MM.1S (cell line): Measurements from ENCODE around the gene RNF11.
"Not testable (repeated sequence)": the region's sequence is repeated elsewhere in the genome, so short reads cannot be mapped to it uniquely, and the experiment has no call there.

ENCODE experiments used
- DNase-seq: peaks from one replicate; pipeline ENCODE4 v3.0.0-alpha.2; 2015
- H2AFZ ChIP-seq: fragments of 300-600 bp; sonication (generic); 2 replicates; pipeline ENCODE4 v1.6.0; 2016; ENCODE audit warnings: antibody characterized with exemption, low read length
- H3F3A ChIP-seq: fragments of 300-600 bp; sonication (generic); 2 replicates; pipeline ENCODE4 v1.6.1; 2016; ENCODE audit warnings: mild to moderate bottlenecking, antibody characterized with exemption, low read length, moderate library complexity, mixed read lengths; ENCODE audit not compliant: insufficient read depth
- H3K27ac ChIP-seq: fragments of 300-600 bp; sonication (generic); 2 replicates; pipeline ENCODE4 v1.5.1; 2016; ENCODE audit warnings: mild to moderate bottlenecking, low read length
- H3K27me3 ChIP-seq: fragments of 300-600 bp; sonication (generic); replicated peaks from 2 replicates; pipeline ENCODE4 v1.6.0; 2016; ENCODE audit warnings: low read length; ENCODE audit not compliant: insufficient read depth
- H3K36me3 ChIP-seq: fragments of 300-600 bp; sonication (generic); replicated peaks from 2 replicates; pipeline ENCODE4 v1.6.1; 2016; ENCODE audit warnings: mild to moderate bottlenecking, low read length, mixed read lengths; ENCODE audit not compliant: insufficient read depth
- H3K4me1 ChIP-seq: fragments of 300-600 bp; sonication (generic); 2 replicates; pipeline ENCODE4 v1.6.1; 2016; ENCODE audit warnings: low read length, mixed read lengths
- H3K4me2 ChIP-seq: fragments of 300-600 bp; sonication (generic); 2 replicates; pipeline ENCODE4 v1.6.0; 2016; ENCODE audit warnings: low read depth, low read length
- H3K4me3 ChIP-seq: fragments of 300-600 bp; sonication (generic); 2 replicates; pipeline ENCODE4 v1.5.1; 2016; ENCODE audit warnings: low read length, mixed read lengths
- H3K79me2 ChIP-seq: fragments of 300-600 bp; sonication (generic); 2 replicates; pipeline ENCODE4 v1.6.1; 2016; ENCODE audit warnings: mixed run types, low read length, mixed read lengths
- H3K9ac ChIP-seq: fragments of 300-600 bp; sonication (generic); 2 replicates; pipeline ENCODE4 v1.6.1; 2016; ENCODE audit warnings: low read length, mixed read lengths
- H3K9me2 ChIP-seq: fragments of 300-600 bp; sonication (generic); replicated peaks from 2 replicates; pipeline ENCODE4 v1.6.1; 2016; ENCODE audit warnings: mild to moderate bottlenecking, low read length, mixed read lengths; ENCODE audit not compliant: insufficient read depth
- H3K9me3 ChIP-seq: fragments of 300-600 bp; sonication (generic); replicated peaks from 2 replicates; pipeline ENCODE4 v1.6.1; 2016; ENCODE audit warnings: mild to moderate bottlenecking, low read length, mixed read lengths; ENCODE audit not compliant: insufficient read depth
- H4K20me1 ChIP-seq: fragments of 300-600 bp; sonication (generic); 2 replicates; pipeline ENCODE4 v1.6.1; 2016; ENCODE audit warnings: mild to moderate bottlenecking, low read length, moderate library complexity, mixed read lengths; ENCODE audit not compliant: insufficient read depth
- EZH2 ChIP-seq: fragments of 300-600 bp; sonication (generic); optimal IDR thresholded peaks from 2 replicates; pipeline ENCODE3; 2017; ENCODE audit warnings: low read depth, mild to moderate bottlenecking, antibody characterized with exemption, low read length, mixed read lengths
- EZH2phosphoT487 ChIP-seq: fragments of 300-600 bp; sonication (generic); IDR thresholded peaks from 2 replicates; pipeline ENCODE4 v1.6.1; 2018; ENCODE audit warnings: antibody characterized with exemption, low read length
- TF ChIP-seq, protein P1 (sequence below): fragments of 300-600 bp; sonication (generic); IDR thresholded peaks from 2 replicates; pipeline ENCODE4 v1.5.1; 2016; ENCODE audit warnings: antibody characterized with exemption, low read length, mixed read lengths

The RNF11 gene

DNA sequence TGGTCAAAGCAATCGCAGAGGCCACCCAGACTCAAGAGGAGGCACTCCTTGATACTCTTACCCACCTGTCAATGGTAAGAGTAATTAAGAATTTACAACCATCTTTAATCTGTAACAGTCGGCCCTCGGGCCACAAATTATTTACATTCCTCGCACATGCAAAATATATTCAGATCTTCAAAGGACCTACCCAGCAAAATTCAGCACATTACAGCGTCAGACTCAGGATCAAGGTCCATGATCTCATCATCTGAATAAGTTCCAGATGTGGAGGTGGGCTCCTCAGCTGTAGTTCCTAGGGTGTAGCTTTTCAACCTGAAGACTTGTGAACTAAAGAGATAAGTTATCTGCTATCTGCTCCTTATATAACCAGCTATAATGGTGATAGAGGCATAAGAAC, 17.1 kb upstream of the RNF11 start:
- no peaks in the 10 kb centered on the region for H3K27me3 ChIP-seq
- 0 out of 2 replicates have a peak, but pooled peaks cover 6% of the 10 kb centered on the region for H3F3A ChIP-seq
- no peaks in the 10 kb centered on the region for H4K20me1 ChIP-seq
- no peak overlapping the region for H2AFZ ChIP-seq
- TF ChIP-seq, protein P1, sequence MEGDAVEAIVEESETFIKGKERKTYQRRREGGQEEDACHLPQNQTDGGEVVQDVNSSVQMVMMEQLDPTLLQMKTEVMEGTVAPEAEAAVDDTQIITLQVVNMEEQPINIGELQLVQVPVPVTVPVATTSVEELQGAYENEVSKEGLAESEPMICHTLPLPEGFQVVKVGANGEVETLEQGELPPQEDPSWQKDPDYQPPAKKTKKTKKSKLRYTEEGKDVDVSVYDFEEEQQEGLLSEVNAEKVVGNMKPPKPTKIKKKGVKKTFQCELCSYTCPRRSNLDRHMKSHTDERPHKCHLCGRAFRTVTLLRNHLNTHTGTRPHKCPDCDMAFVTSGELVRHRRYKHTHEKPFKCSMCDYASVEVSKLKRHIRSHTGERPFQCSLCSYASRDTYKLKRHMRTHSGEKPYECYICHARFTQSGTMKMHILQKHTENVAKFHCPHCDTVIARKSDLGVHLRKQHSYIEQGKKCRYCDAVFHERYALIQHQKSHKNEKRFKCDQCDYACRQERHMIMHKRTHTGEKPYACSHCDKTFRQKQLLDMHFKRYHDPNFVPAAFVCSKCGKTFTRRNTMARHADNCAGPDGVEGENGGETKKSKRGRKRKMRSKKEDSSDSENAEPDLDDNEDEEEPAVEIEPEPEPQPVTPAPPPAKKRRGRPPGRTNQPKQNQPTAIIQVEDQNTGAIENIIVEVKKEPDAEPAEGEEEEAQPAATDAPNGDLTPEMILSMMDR = no peak
- no peak for TF ChIP-seq EZH2phosphoT487
- no peak for TF ChIP-seq EZH2
- no peak overlapping the region for H3K27ac ChIP-seq
- no peaks in the 10 kb centered on the region for H3K79me2 ChIP-seq
- H3K9me3 ChIP-seq = no peaks in the 10 kb centered on the region
- H3K4me2 ChIP-seq = no peak overlapping the region
- H3K9me2 ChIP-seq = no peaks in the 10 kb centered on the region
- H3K4me1 ChIP-seq = peaks cover 21% of the 10 kb centered on the region
- H3K4me3 ChIP-seq = no peak overlapping the region
- no peak for DNase-seq
- H3K36me3 ChIP-seq = no peaks in the 10 kb centered on the region
- H3K9ac ChIP-seq = no peak overlapping the region

DNA sequence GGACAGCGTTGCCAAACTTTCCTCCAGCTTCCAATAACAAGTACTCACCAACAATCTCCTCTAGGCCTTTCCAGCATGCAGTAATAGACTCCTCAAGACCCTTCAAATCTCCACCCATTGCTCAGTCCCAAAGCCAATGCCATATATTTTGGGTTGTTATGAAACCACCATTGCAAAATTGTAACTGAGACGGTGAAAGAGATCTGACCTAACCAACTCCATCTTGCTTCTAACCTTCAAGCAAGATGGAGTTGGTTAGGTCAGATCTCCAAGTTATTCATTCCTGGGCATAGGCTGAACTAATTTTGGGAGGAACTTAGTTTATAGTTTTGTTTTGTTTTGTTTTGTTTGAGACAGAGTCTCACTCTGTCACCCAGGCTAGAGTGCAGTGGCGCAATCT, 14.5 kb upstream of the RNF11 start:
- not testable (repeated sequence) for H3K36me3 ChIP-seq, H2AFZ ChIP-seq, H3K79me2 ChIP-seq, DNase-seq, H3K4me3 ChIP-seq, H3F3A ChIP-seq, H3K9ac ChIP-seq, H3K9me3 ChIP-seq, H3K4me2 ChIP-seq, H3K27me3 ChIP-seq, H3K4me1 ChIP-seq, H4K20me1 ChIP-seq, H3K9me2 ChIP-seq, H3K27ac ChIP-seq

DNA sequence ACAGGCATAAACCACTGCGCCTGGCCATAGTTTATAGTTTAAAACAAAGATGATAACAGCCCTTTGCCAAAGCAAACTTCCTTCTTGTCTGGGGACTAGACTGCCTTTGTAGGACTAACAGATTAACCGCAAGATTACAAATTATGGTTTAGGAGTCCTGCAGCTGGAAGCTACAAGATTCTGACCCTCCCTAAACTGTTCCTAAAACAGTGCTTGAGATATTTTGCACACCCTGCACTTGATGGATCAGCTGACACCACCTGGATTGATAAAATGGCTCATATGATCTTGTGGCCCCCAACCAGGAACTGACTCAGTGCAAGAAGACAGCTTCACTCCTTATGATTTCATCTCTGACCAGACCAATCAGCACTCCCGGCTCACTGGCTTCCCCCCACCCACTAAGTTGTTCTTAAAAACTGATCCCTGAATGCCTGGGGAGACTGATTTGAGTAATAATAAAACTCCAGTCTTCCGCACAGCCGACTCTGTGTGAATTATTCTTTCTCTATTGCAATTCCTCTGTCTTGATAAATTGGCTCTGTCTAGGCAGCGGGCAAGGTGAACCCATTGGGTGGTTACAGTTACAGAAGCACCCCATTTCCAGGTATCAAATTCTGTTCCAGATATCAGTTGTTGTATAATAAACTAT, 13.8 kb upstream of the RNF11 start:
- Histone ChIP-seq H3K4me1 (no peaks in the 10 kb centered on the region), H3K4me2 (no peak overlapping the region), H3K9me3 (no peaks in the 10 kb centered on the region), H3F3A (no peaks in the 10 kb centered on the region), H3K79me2 (no peaks in the 10 kb centered on the region), H3K27ac (no peak overlapping the region), H3K27me3 (no peaks in the 10 kb centered on the region), H4K20me1 (no peaks in the 10 kb centered on the region), H3K9me2 (no peaks in the 10 kb centered on the region), H3K9ac (no peak overlapping the region), H3K4me3 (no peak overlapping the region), H2AFZ (no peak overlapping the region), H3K36me3 (no peaks in the 10 kb centered on the region)
- no peak for DNase-seq
- TF ChIP-seq EZH2phosphoT487 (no peak), EZH2 (no peak)
- TF ChIP-seq, protein P1 = no peak

DNA sequence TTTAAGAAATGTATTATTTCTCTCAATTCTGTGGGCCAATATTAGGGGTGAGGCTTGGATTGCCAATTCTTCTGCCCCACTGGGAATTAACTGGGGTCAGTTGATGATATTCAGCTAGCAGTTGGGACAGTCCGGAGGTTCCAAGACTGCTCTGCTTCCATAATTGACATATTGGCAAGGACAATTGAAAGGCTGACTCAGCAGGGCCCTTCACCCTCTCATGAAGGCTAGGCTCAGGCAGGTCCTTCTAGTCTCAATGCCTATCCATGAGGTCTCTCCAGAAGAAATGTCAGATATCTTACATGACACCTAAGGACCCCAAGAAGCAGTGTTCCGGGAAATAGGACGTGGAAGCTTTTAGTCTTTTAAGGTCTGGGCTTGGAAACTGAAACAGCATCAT, 13.3 kb upstream of the RNF11 start:
- Histone ChIP-seq H3K36me3 (no peaks in the 10 kb centered on the region), H3K9me2 (no peaks in the 10 kb centered on the region), H3K4me3 (no peak overlapping the region), H3K4me1 (no peaks in the 10 kb centered on the region), H3K9ac (no peak overlapping the region), H3K4me2 (no peak overlapping the region), H3K27me3 (no peaks in the 10 kb centered on the region), H3K27ac (no peak overlapping the region), H3K9me3 (no peaks in the 10 kb centered on the region), H2AFZ (no peak overlapping the region), H4K20me1 (no peaks in the 10 kb centered on the region), H3F3A (no peaks in the 10 kb centered on the region), H3K79me2 (no peaks in the 10 kb centered on the region)
- no peak for DNase-seq
- no peak for TF ChIP-seq EZH2
- no peak for TF ChIP-seq EZH2phosphoT487
